Tibial nerve (tissue), 4 donors: ENCODE data around the gene MYCN.

Experiments
- EP300 ChIP-seq, 2 donors: sonication (generic); formaldehyde crosslinking; IDR thresholded peaks; one replicate each; pipeline ENCODE4 v1.6.1; 2017; ENCODE audit warnings: antibody characterized with exemption in 2 of 2, mild to moderate bottlenecking in 1 of 2
- POLR2A ChIP-seq, 2 donors: fragments of 450-650 bp; IDR thresholded peaks; one replicate each; pipeline ENCODE4 v1.6.1; 2017; ENCODE audit warnings: antibody characterized with exemption in 2 of 2, mild to moderate bottlenecking in 2 of 2, moderate library complexity in 2 of 2
- TF ChIP-seq, protein P1 (sequence below), 5 experiments: fragments of 200-600 bp in 3 of 5; fragments of 450-650 bp in 2 of 5; sonication (generic) in 3 of 5; IDR thresholded peaks; one replicate each; pipeline ENCODE4 v1.5.1; 2016 to 2019; ENCODE audit warnings: antibody characterized with exemption in 5 of 5, mild to moderate bottlenecking in 3 of 5, moderate library complexity in 2 of 5

DNA sequence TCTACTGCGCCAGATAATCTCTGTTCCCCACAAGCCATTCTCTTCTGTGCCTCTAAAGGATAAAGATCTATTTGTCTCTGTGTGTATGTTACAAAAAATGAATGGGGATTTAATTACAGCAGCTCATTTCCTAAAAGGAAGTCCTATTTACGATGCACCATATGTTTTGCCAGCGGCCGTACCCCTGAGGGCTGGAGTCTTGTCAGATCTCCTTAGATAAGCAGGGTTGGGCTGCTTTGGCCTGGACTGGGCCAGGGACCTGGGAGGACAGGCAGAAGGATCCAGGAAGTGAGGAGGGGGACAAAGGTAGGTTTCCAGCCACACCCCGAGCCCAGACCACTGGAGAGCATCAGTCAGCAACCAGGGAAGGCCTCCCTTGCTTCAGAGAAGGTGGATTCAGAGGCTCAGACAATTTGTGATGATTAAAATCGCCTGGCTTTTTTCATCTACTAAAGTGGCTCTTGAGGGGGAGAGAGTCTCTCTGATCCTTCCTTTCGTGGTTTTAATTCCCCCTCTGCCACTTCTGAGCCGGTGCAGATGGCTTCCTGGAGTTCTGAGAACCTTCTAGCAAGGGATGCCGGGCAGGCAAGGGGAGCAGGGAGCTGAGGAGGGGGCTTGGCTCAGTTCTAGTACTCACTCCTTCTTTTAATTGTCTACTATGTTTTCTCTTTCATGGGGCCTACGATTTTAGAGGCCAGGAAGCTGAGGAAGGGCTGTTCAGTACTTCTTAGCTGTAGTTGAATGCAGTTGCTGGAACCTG lies 42.1 kb downstream of the MYCN start:
- TF ChIP-seq POLR2A (IDR thresholded peaks at IDR 0.05) (no peak), EP300 (IDR thresholded peaks at IDR 0.05) (no peak)
- TF ChIP-seq, protein P1, sequence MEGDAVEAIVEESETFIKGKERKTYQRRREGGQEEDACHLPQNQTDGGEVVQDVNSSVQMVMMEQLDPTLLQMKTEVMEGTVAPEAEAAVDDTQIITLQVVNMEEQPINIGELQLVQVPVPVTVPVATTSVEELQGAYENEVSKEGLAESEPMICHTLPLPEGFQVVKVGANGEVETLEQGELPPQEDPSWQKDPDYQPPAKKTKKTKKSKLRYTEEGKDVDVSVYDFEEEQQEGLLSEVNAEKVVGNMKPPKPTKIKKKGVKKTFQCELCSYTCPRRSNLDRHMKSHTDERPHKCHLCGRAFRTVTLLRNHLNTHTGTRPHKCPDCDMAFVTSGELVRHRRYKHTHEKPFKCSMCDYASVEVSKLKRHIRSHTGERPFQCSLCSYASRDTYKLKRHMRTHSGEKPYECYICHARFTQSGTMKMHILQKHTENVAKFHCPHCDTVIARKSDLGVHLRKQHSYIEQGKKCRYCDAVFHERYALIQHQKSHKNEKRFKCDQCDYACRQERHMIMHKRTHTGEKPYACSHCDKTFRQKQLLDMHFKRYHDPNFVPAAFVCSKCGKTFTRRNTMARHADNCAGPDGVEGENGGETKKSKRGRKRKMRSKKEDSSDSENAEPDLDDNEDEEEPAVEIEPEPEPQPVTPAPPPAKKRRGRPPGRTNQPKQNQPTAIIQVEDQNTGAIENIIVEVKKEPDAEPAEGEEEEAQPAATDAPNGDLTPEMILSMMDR (IDR thresholded peaks at IDR 0.05): no peak
